Lower leg skin (tissue), 4 donors: ENCODE results near the gene CMSS1. TPM values are rescaled to one million over a fixed set of nuclear protein-coding genes. Genes with fewer than 3 reads are reported as not detected.

ENCODE experiments used
- DNase-seq, 2 donors: peaks; one replicate each; pipeline ENCODE4 v3.0.0-alpha.2; 2019; ENCODE audit warnings: low spot score in 2 of 2
- H3K4me3 ChIP-seq: fragments of 200-600 bp; sonication (generic); 2 replicates; pipeline ENCODE4 v1.5.1; 2017; ENCODE audit warnings: mild to moderate bottlenecking, low read depth; ENCODE audit not compliant: poor library complexity, severe bottlenecking
- CTCF ChIP-seq, 3 donors: fragments of 450-650 bp; IDR thresholded peaks; one replicate each; pipeline ENCODE4 v1.5.1; 2016; ENCODE audit warnings: antibody characterized with exemption in 3 of 3, mild to moderate bottlenecking in 3 of 3, moderate library complexity in 2 of 3
- POLR2A ChIP-seq, 2 donors: fragments of 450-650 bp; IDR thresholded peaks; one replicate each; pipeline ENCODE4 v1.6.1; 2016 to 2017; ENCODE audit warnings: antibody characterized with exemption in 2 of 2, mild to moderate bottlenecking in 1 of 2, moderate library complexity in 1 of 2
- WGBS, 2 donors: methylation state at CpG; one replicate each; pipeline ENCODE4 v1.1.5; 2018; 5-methylcytosine and 5-hydroxymethylcytosine counted together
- intact Hi-C: fragments of 100-400 bp; cut with DNase I; formaldehyde crosslinking; loops from one replicate; pipeline ENCODE4 v1.15.0; 2023; ENCODE audit warnings: low total_unique reads
- total RNA-seq, 4 donors: library from RNA; depleted of rRNA; stranded (reverse); fragments of >200 nt; gene quantifications; one replicate each; pipeline ENCODE4 v1.1.0, GENCODE V29; 2016

CMSS1 gene
- total RNA-seq, 4 donors from 2014 or later: 3.7 to 13.2 (median 7.5) TPM

GRCh38 chr3:100125161-100125938 is 307.7 kb downstream of the CMSS1 start:
- TF ChIP-seq POLR2A (IDR thresholded peaks at IDR 0.05) (no peak), CTCF (IDR thresholded peaks at IDR 0.05) (no peak)
- intact Hi-C loops: no loop called here
- WGBS, 2 donors: 76 to 85% methylated on average over 5 of the region's 5 CpGs
- DNase-seq: no peak
- H3K4me3 ChIP-seq: no peak overlapping the region

- no peak overlapping the region for H3K4me3 ChIP-seq
- intact Hi-C loops: no loop called here
- DNase-seq: no peak
- no peak for TF ChIP-seq CTCF (IDR thresholded peaks at IDR 0.05)
- no peak for TF ChIP-seq POLR2A (IDR thresholded peaks at IDR 0.05)
- 68 to 80% methylated on average over 2 of the region's 2 CpGs for WGBS, 2 donors
Measured at GRCh38 chr3:100127792-100128191, 310.1 kb downstream of the CMSS1 start.

- intact Hi-C loops: no loop called here
- WGBS, 2 donors: 84 to 86% methylated on average over 5 of the region's 5 CpGs
- TF ChIP-seq CTCF (IDR thresholded peaks at IDR 0.05) (no peak), POLR2A (IDR thresholded peaks at IDR 0.05) (no peak)
- no peak overlapping the region for H3K4me3 ChIP-seq
- no peak for DNase-seq
Measured at GRCh38 chr3:100128565-100128964, 310.9 kb downstream of the CMSS1 start.

GRCh38 chr3:100129941-100130340 is 312.3 kb downstream of the CMSS1 start:
- DNase-seq: no peak
- intact Hi-C loops: no loop called here
- H3K4me3 ChIP-seq: no peak overlapping the region
- 86 to 97% methylated on average over 1 of the region's 1 CpG for WGBS, 2 donors
- TF ChIP-seq CTCF (IDR thresholded peaks at IDR 0.05) (no peak), POLR2A (IDR thresholded peaks at IDR 0.05) (no peak)

GRCh38 chr3:100131241-100131640 is 313.6 kb downstream of the CMSS1 start:
- intact Hi-C loops: no loop called here
- no peak for DNase-seq
- TF ChIP-seq CTCF (IDR thresholded peaks at IDR 0.05): no peak
- TF ChIP-seq POLR2A (IDR thresholded peaks at IDR 0.05): no peak
- 85 to 88% methylated on average over 6 of the region's 6 CpGs for WGBS, 2 donors
- H3K4me3 ChIP-seq: no peak overlapping the region

GRCh38 chr3:100136921-100137320 is 319.3 kb downstream of the CMSS1 start:
- no peak for DNase-seq
- intact Hi-C loops: no loop called here
- WGBS, 2 donors: 86 to 94% methylated on average over 1 of the region's 1 CpG
- TF ChIP-seq POLR2A (IDR thresholded peaks at IDR 0.05): no peak
- TF ChIP-seq CTCF (IDR thresholded peaks at IDR 0.05): no peak
- H3K4me3 ChIP-seq: no peak overlapping the region
